Naive thymus-derived CD4-positive, alpha-beta T cell (primary cell): ENCODE data around the gene CT45A9. TPM values are rescaled to one million over a fixed set of nuclear protein-coding genes. Genes with fewer than 3 reads are reported as not detected.

Source experiments
- polyA plus RNA-seq, 2 donors: library from polyadenylated mRNA; unstranded; fragments of 300-500 nt; fragmentation: Illumina TruSeq; gene quantifications; one replicate each; pipeline ENCODE4 v1.2.3, GENCODE V29; 2021
- total RNA-seq, 6 experiments: library from RNA in 5 of 6; stranded (reverse) in 5 of 6; gene quantifications; 1 replicate in 5 of 6; 2 replicates in 1 of 6; pipeline ENCODE4 v1.2.3 and lab custom pipeline; 2021 to 2026

The CT45A9 gene
- total and polyA plus RNA-seq, 7 experiments from 2014 or later: not detected

Other genes starting within 250 kb of the CT45A9 start
- gene CT45A1, start 158.2 kb downstream of the CT45A9 start, total RNA-seq: not detected
- gene CT45A1, start 158.2 kb downstream of the CT45A9 start, polyA plus RNA-seq: not detected
- not detected for gene CT45A3, start 103.6 kb downstream of the CT45A9 start, total RNA-seq
- not detected for gene CT45A3, start 103.6 kb downstream of the CT45A9 start, polyA plus RNA-seq
- not detected for gene CT45A5, start 86.3 kb downstream of the CT45A9 start, total RNA-seq
- gene CT45A5, start 86.3 kb downstream of the CT45A9 start, polyA plus RNA-seq: not detected
- not detected for gene CT45A6, start 69.0 kb downstream of the CT45A9 start, total RNA-seq
- not detected for gene CT45A6, start 69.0 kb downstream of the CT45A9 start, polyA plus RNA-seq
- not detected for gene CT45A2, start 51.8 kb downstream of the CT45A9 start, total RNA-seq
- not detected for gene CT45A2, start 51.8 kb downstream of the CT45A9 start, polyA plus RNA-seq
- gene CT45A7, start 34.5 kb downstream of the CT45A9 start, total RNA-seq: not detected
- gene CT45A7, start 34.5 kb downstream of the CT45A9 start, polyA plus RNA-seq: not detected
- gene CT45A8, start 17.3 kb downstream of the CT45A9 start, total RNA-seq: not detected
- not detected for gene CT45A8, start 17.3 kb downstream of the CT45A9 start, polyA plus RNA-seq
- not detected for gene CT45A10, start 21.6 kb upstream of the CT45A9 start, total RNA-seq
- not detected for gene CT45A10, start 21.6 kb upstream of the CT45A9 start, polyA plus RNA-seq
- gene SAGE1, start 21.9 kb upstream of the CT45A9 start, total RNA-seq: not detected
- gene SAGE1, start 21.9 kb upstream of the CT45A9 start, polyA plus RNA-seq: not detected
- gene MMGT1, start 102.2 kb upstream of the CT45A9 start, total RNA-seq: 10 to 100 TPM; 22.0 to 28.4 (median 24.0) TPM
- 1 to 10 TPM; 5.7 to 9.8 TPM for gene MMGT1, start 102.2 kb upstream of the CT45A9 start, polyA plus RNA-seq
- 10 to 100 TPM; 16.2 to 21.1 (median 18.9) TPM for gene SLC9A6, start 113.6 kb upstream of the CT45A9 start, total RNA-seq
- gene SLC9A6, start 113.6 kb upstream of the CT45A9 start, polyA plus RNA-seq: 10 to 100 TPM; 16.0 to 24.9 TPM